Muscle of leg (tissue), 16 donors: ENCODE data around the gene FAXDC2. TPM values are rescaled to one million over a fixed set of nuclear protein-coding genes. Genes with fewer than 3 reads are reported as not detected.

Experiments
- DNase-seq: peaks from one replicate; pipeline ENCODE4 v3.0.0; 2013
- H3K27ac ChIP-seq: one replicate; pipeline ENCODE4 v1.5.1; 2013; ENCODE audit warnings: mild to moderate bottlenecking, low read length, control low read depth
- H3K27me3 ChIP-seq: one replicate; pipeline ENCODE4 v1.6.1; 2013; ENCODE audit warnings: low read length; ENCODE audit not compliant: control insufficient read depth, insufficient read depth
- H3K36me3 ChIP-seq: one replicate; pipeline ENCODE4 v1.6.1; 2013; ENCODE audit warnings: low read length; ENCODE audit not compliant: control insufficient read depth, insufficient read depth
- H3K4me1 ChIP-seq: one replicate; pipeline ENCODE4 v1.6.1; 2013; ENCODE audit warnings: low read length; ENCODE audit not compliant: control insufficient read depth, insufficient read depth
- H3K4me3 ChIP-seq: one replicate; pipeline ENCODE4 v1.5.1; 2013; ENCODE audit warnings: low read length, control low read depth
- H3K9me3 ChIP-seq: replicated peaks from 2 replicates; pipeline ENCODE4 v1.6.1; 2013; ENCODE audit warnings: low read depth, low read length; ENCODE audit not compliant: control insufficient read depth
- WGBS: methylation state at CpG from one replicate; pipeline ENCODE4 v1.1.5; 2013; ENCODE audit warnings: missing lambda C conversion rate; ENCODE audit not compliant: insufficient coverage; 5-methylcytosine and 5-hydroxymethylcytosine counted together
- long read RNA-seq, 11 donors: transcript quantifications; one replicate each; lab custom pipeline, GENCODE V29; 2026
- polyA plus RNA-seq, 8 donors: library from polyadenylated mRNA; unstranded; fragments of 120-200 nt; gene quantifications; one replicate each; pipeline versions ENCODE4 v1.2.1 to v1.2.3, GENCODE V29; 2013; ENCODE audit warnings: inconsistent platforms in 1 of 8, low replicate concordance in 1 of 8; ENCODE audit not compliant: insufficient read length in 8 of 8, insufficient read depth in 1 of 8
- total RNA-seq: library from RNA; stranded (reverse); fragments of 120-200 nt; gene quantifications from one replicate; pipeline ENCODE4 v1.2.4, GENCODE V29; 2013

Gene FAXDC2, protein sequence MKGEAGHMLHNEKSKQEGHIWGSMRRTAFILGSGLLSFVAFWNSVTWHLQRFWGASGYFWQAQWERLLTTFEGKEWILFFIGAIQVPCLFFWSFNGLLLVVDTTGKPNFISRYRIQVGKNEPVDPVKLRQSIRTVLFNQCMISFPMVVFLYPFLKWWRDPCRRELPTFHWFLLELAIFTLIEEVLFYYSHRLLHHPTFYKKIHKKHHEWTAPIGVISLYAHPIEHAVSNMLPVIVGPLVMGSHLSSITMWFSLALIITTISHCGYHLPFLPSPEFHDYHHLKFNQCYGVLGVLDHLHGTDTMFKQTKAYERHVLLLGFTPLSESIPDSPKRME
- total RNA-seq (13.0 TPM), polyA plus RNA-seq (10 to 100 TPM; 11.1 to 16.5 (median 13.0) TPM)
- long read RNA-seq, donor 1, partial matches to known transcripts = 0 of 1 reads
- long read RNA-seq, donor 1, other reads (novel, unspliced or antisense) = 0 of 1 reads
- long read RNA-seq, donor 2 = 0 reads
- long read RNA-seq, donor 3, partial matches to known transcripts = 0 of 4 reads
- long read RNA-seq, donor 3, other reads (novel, unspliced or antisense) = 0 of 4 reads
- long read RNA-seq, donor 4, partial matches to known transcripts = 0 of 1 reads
- long read RNA-seq, donor 4, other reads (novel, unspliced or antisense) = 0 of 1 reads
- long read RNA-seq, donor 5, partial matches to known transcripts = 0 of 2 reads
- long read RNA-seq, donor 5, other reads (novel, unspliced or antisense) = 0 of 2 reads
- long read RNA-seq, donor 6, partial matches to known transcripts = 0 of 2 reads
- long read RNA-seq, donor 6, other reads (novel, unspliced or antisense) = 0 of 2 reads
- long read RNA-seq, donor 7, partial matches to known transcripts = 15 of 16 reads
- long read RNA-seq, donor 7, other reads (novel, unspliced or antisense) = 0 of 16 reads
- long read RNA-seq, donor 8, partial matches to known transcripts = 48 of 59 reads
- long read RNA-seq, donor 8, other reads (novel, unspliced or antisense) = 10 of 59 reads
- long read RNA-seq, donor 9, partial matches to known transcripts = 0 of 2 reads
- long read RNA-seq, donor 9, other reads (novel, unspliced or antisense) = 0 of 2 reads
- long read RNA-seq, donor 10, partial matches to known transcripts = 83 of 83 reads
- long read RNA-seq, donor 10, other reads (novel, unspliced or antisense) = 0 of 83 reads
- long read RNA-seq, donor 11 = 0 reads

DNA sequence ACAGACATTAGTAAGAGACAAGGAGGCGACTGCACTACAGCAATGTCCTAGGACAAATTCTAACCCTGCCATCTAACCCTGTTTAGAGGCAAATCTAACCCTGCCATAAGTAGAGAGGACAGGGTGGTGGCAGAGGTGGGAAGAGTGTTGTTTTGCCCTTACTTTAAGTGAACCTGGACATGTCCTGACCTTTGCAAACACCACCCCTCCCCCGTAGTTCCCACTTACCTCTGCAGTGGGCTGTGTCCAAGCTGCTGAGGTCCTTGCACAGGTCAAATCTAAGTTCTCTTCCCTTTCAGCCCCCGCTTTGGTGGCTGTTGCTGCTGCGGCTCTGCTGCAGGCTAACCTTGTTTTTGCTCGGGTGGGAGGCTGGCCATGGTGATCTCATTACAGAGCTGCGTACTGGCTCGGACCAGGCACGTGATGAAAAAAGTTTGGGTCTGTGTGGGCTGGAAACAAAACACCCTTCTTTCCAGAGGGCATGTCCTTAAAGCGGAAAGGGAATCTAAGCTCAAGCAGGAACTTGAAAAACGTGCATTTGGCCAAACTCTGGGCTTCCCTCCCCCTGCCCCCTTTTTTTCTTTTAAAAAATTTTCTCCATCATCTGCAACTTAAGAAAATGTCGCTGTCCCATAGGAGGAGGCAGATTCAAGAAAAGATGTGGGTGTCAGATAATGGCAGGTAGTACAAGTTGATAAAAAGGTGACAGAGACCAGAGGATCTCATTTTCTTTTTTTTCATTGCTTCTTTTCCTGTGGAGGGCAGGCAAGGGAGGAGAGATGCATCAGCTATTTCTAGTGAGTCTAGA lies at the start of gene FAXDC2:
FAXDC2 (minus strand) TSS at position 349 of the 808 bp plus-strand sequence. CDS start 12,425 bp downstream, outside the sequence.
- Histone ChIP-seq H3K4me1 (peaks cover 10% of the 10 kb centered on the region), H3K9me3 (no peaks in the 10 kb centered on the region), H3K36me3 (peaks cover 2% of the 10 kb centered on the region), H3K4me3 (peak within 1 kb of the TSS; percentile 58), H3K27me3 (no peaks in the 10 kb centered on the region), H3K27ac (peak within 1 kb of the TSS; percentile 87)
- DNase-seq = peak; percentile 98
- WGBS = 10% methylated on average over 2 of the region's 11 CpGs

DNA sequence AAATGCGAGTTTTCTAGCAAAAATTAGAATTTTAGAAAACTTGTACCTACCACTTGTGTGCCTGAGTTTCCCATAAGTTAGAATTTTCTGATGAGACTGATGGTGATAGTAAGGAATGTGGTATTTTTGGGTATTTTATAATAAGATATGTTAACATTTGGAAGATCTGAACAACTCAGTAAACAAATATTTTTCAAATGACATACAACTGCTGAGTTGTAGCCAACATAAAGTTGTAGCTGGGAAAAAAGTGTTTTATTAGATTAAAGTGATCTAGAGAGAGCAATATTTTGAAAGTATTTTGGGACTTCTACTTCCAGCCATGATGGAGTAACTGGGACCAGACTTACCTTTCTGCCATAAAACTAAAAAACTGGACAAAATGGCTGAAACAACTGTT lies 49.7 kb upstream of the FAXDC2 start:
- no peaks in the 10 kb centered on the region for H3K9me3 ChIP-seq
- H3K36me3 ChIP-seq = peaks cover 55% of the 10 kb centered on the region
- peaks cover 2% of the 10 kb centered on the region for H3K4me1 ChIP-seq
- WGBS = no CpG with 5 or more reads among the region's 1 CpG
- H3K4me3 ChIP-seq = no peak overlapping the region
- peak; percentile 50 for DNase-seq
- no peak overlapping the region for H3K27ac ChIP-seq
- no peaks in the 10 kb centered on the region for H3K27me3 ChIP-seq

DNA sequence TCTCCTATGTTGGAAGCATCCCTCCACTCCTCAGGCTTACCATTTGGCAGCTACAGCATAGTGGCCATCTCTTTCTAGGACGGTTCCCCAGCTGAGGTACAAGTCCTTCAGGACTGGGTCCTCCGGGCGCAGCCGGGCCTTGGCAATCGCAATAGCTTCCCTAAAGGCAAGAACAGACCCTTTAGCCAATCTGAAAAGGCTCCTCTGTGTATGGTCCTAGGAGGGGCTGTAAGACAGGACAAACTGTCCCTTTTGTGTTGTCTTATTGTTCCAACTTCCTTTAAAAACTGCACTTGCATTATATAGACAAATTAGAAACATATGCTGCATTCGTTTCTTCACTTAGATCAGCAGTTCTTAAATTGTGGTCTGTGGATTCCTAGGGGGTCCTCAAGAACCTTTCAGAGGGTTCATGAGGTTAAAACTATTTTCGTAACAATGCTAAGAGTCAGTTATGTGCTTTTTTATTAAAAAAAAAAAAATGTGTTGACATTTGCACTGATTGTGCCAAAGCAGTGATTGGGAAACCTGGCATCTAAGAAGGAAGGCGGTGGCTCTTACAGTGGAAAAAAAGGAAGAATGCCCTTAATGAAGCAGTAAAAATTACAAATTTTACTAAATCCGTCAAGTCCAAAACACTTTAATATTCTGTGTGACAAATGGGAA lies 48.9 kb upstream of the FAXDC2 start:
- DNase-seq = peak; percentile 63
- Histone ChIP-seq H3K4me1 (peaks cover 2% of the 10 kb centered on the region), H3K4me3 (no peak overlapping the region), H3K27ac (peak overlapping the region; percentile 65), H3K36me3 (peaks cover 54% of the 10 kb centered on the region), H3K27me3 (no peaks in the 10 kb centered on the region), H3K9me3 (no peaks in the 10 kb centered on the region)
- WGBS = 60% methylated on average over 1 of the region's 9 CpGs

DNA sequence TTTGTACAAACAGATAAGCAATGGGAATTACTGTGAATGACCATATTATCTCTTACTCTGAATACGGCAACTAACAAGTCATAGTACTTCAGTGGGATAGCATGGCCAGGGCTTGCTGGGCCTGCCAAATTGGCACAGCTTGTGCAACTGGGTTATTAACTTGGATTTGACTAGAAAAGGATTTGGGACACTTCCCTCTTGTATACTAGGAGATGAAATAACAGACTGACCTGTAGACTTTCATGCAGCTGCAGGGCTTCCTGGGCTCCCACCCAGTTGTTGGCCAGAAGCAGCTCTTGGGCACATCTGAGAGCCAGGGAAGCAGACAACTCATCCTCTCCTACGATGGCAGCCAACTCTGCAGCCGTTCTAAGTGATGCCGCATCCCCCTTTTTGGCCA lies 47.8 kb upstream of the FAXDC2 start:
- no peaks in the 10 kb centered on the region for H3K27me3 ChIP-seq
- no peaks in the 10 kb centered on the region for H3K9me3 ChIP-seq
- H3K36me3 ChIP-seq = peaks cover 61% of the 10 kb centered on the region
- no peak overlapping the region for H3K4me3 ChIP-seq
- H3K27ac ChIP-seq = no peak overlapping the region
- WGBS = 80% methylated on average over 1 of the region's 4 CpGs
- DNase-seq = peak; percentile 69
- H3K4me1 ChIP-seq = peaks cover 2% of the 10 kb centered on the region

DNA sequence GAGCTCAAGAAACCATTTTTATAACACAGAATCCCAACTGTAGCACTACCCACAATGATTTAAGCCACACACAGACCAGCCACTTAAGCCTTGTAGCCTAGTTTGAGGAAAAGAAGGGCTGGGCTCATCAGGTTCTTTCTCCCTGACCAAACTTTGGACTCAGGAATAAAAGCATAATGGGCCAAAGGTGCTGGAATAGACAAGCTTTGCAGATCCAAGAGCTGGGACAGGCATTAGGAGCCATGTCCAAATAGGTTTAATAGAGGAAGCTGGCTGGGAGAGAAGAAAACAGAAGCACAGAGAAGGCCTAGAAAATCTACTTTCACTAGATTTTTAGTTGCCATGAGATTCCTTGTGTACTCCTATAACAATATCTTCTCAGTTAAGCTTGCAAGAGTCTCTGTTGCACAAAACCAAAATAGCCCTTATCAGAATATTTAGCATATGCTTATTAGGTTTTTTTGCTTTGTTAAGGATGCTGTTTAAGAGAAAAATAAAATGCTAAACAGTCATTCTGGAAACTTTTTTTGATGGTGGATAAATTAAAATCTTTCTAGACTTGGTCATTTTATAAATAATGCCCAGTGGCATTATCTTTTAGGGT lies 46.3 kb upstream of the FAXDC2 start:
- Histone ChIP-seq H3K27me3 (no peaks in the 10 kb centered on the region), H3K4me1 (peaks cover 2% of the 10 kb centered on the region), H3K36me3 (peaks cover 64% of the 10 kb centered on the region), H3K9me3 (no peaks in the 10 kb centered on the region), H3K4me3 (no peak overlapping the region), H3K27ac (no peak overlapping the region)
- peak; percentile 15 for DNase-seq

DNA sequence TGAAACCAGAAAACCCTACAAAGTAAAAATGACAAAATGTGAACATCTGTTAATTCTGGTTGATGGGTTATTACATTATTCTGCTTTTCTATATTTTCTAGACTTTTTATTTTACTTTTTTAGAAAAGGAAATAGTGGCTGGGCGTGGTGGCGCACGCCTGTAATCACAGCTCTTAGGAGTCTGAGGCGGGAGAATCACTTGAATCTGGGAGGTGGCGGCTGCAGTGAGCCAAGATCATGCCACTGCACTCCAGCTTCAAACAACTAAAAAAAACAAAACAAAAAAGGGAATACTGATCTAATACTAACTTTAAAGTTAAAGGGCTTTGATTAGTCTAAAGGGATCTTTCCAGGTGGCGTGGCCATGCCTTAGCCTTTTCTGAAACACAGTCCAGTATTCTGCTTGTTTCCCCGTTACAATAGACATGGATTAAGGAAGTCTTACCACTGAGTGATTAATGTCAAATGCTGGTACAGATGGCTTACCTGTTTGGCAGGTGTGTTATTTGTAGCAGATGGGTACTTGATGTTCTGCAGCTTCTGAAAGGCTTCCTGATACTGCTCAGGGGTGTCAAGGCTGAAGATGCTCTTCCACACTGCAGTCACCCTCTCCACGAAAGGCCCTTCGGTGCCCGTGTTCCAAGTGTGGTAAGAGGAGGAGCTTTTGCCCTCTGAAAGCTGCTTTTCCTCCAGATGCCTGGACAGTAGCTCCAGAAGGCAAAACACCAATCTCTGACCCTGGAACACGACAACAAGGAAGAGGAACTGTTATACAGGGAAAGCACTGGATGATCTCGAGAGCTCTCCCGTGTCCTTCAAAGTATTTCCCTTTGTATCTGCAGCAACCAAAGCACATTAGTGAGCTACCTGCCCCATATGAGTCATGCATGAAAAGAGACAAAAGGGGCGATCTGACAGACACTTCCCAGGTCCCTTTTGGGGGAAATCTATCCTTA lies 45.5 kb upstream of the FAXDC2 start:
- Histone ChIP-seq H3K27me3 (no peaks in the 10 kb centered on the region), H3K4me3 (no peak overlapping the region), H3K27ac (no peak overlapping the region), H3K9me3 (no peaks in the 10 kb centered on the region), H3K4me1 (peaks cover 2% of the 10 kb centered on the region), H3K36me3 (peaks cover 67% of the 10 kb centered on the region)
- no peak for DNase-seq
- WGBS = 100% methylated on average over 2 of the region's 14 CpGs

DNA sequence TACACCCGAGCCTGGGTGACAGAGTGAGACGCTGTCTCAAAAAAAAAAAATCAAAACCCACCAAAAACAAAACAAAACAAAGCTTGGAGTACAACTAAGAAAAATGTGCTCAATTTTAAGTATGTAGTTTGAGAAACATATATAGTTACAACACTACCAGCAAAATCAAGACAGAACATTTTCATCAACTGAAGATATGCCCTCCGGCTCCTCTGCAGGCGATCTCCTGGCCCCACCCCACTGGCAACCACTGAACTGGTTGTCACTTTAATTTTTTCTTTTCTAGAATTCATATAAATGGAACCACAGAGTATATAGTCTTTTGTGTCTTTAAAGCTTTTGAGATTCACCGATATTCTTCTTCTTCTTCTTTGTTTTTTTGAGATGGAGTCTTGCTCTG lies 43.0 kb upstream of the FAXDC2 start:
- H3K9me3 ChIP-seq = no peaks in the 10 kb centered on the region
- DNase-seq = no peak
- H3K4me3 ChIP-seq = no peak overlapping the region
- H3K4me1 ChIP-seq = no peaks in the 10 kb centered on the region
- peaks cover 79% of the 10 kb centered on the region for H3K36me3 ChIP-seq
- H3K27ac ChIP-seq = no peak overlapping the region
- no CpG with 5 or more reads among the region's 5 CpGs for WGBS
- no peaks in the 10 kb centered on the region for H3K27me3 ChIP-seq

DNA sequence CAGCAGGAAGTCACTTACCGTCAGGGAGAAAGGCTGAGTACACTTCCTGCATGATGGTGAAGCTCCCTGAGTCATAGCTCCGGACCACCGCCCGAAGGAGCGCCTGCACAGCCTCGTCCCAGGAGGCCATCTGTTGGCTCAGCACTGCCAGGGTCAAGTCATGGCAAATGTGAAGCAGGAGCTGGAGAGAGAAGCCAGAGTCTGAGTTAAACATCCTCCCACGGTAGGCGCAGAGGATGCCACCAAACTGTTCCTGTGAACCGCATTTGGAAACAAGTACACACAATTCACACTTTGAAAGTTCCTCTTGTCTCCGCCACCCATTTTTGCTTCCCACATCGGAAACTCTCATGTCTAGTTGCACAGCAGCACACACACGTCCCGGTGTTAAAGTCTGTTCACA lies 42.0 kb upstream of the FAXDC2 start:
- Histone ChIP-seq H3K4me1 (no peaks in the 10 kb centered on the region), H3K27ac (no peak overlapping the region), H3K27me3 (no peaks in the 10 kb centered on the region), H3K4me3 (no peak overlapping the region), H3K36me3 (peaks cover 78% of the 10 kb centered on the region), H3K9me3 (no peaks in the 10 kb centered on the region)
- no peak for DNase-seq
- 84% methylated on average over 11 of the region's 13 CpGs for WGBS
